HEK293 (cell line): Measurements from ENCODE around the gene IFI27L2.

ENCODE experiments used
- CTCF ChIP-seq: fragments of 450-650 bp; formaldehyde crosslinking; IDR thresholded peaks from 2 replicates; pipeline ENCODE4 v1.5.1; 2016; ENCODE audit warnings: missing biosample characterization, missing genetic modification characterization
- MEIS1 ChIP-seq: sonication (generic); formaldehyde crosslinking; IDR thresholded peaks from 2 replicates; pipeline ENCODE4 v1.8.1; 2022; ENCODE audit warnings: missing genetic modification reagents, mild to moderate bottlenecking, borderline replicate concordance
- OSR2 ChIP-seq: fragments of 450-650 bp; formaldehyde crosslinking; IDR thresholded peaks from 2 replicates; pipeline ENCODE4 v1.5.1; 2016; ENCODE audit warnings: missing biosample characterization, missing genetic modification characterization
- PATZ1 ChIP-seq: fragments of 450-650 bp; formaldehyde crosslinking; IDR thresholded peaks from 2 replicates; pipeline ENCODE4 v1.5.1; 2016; ENCODE audit warnings: missing biosample characterization, missing genetic modification characterization
- PRDM10 ChIP-seq: fragments of 450-650 bp; formaldehyde crosslinking; IDR thresholded peaks from 2 replicates; pipeline ENCODE4 v1.5.1; 2016; ENCODE audit warnings: missing biosample characterization, missing genetic modification characterization
- REST ChIP-seq: fragments of 450-650 bp; formaldehyde crosslinking; IDR thresholded peaks from 2 replicates; pipeline ENCODE4 v1.5.1; 2016; ENCODE audit warnings: missing biosample characterization, missing genetic modification characterization
- TCF7L2 ChIP-seq: IDR thresholded peaks from 2 replicates; pipeline ENCODE4 v1.6.1; 2011; ENCODE audit warnings: low read depth, mild to moderate bottlenecking, inconsistent platforms, low read length, moderate library complexity, borderline replicate concordance
- YY1 ChIP-seq: fragments of 450-650 bp; formaldehyde crosslinking; IDR thresholded peaks from 2 replicates; pipeline ENCODE4 v1.5.1; 2018; ENCODE audit warnings: missing biosample characterization, missing genetic modification characterization
- ZFP3 ChIP-seq: fragments of 450-650 bp; formaldehyde crosslinking; IDR thresholded peaks from 2 replicates; pipeline ENCODE4 v1.5.1; 2016; ENCODE audit warnings: low read depth, missing biosample characterization, missing genetic modification characterization
- ZNF121 ChIP-seq: fragments of 450-650 bp; formaldehyde crosslinking; IDR thresholded peaks from 2 replicates; pipeline ENCODE4 v1.5.1; 2016; ENCODE audit warnings: missing biosample characterization, missing genetic modification characterization
- ZNF24 ChIP-seq: fragments of 450-650 bp; formaldehyde crosslinking; IDR thresholded peaks from 2 replicates; pipeline ENCODE4 v1.5.1; 2016; ENCODE audit warnings: missing biosample characterization, missing genetic modification characterization
- ZNF362 ChIP-seq: fragments of 450-650 bp; formaldehyde crosslinking; IDR thresholded peaks from 2 replicates; pipeline ENCODE4 v1.5.1; 2016; ENCODE audit warnings: missing biosample characterization, missing genetic modification characterization
- ZNF629 ChIP-seq: fragments of 450-650 bp; formaldehyde crosslinking; IDR thresholded peaks from 2 replicates; pipeline ENCODE4 v1.5.1; 2017; ENCODE audit warnings: missing biosample characterization, missing genetic modification characterization
- ZNF639 ChIP-seq: fragments of 450-650 bp; formaldehyde crosslinking; IDR thresholded peaks from 2 replicates; pipeline ENCODE4 v1.5.1; 2016; ENCODE audit warnings: missing biosample characterization, missing genetic modification characterization

GRCh38 chr14:94116701-94117100 lies 12.7 kb downstream of the IFI27L2 start:
- TF ChIP-seq PATZ1 (tag by site-specific recombination) (no peak), YY1 (no peak), CTCF (tag by site-specific recombination) (no peak), MEIS1 (CRISPR knock-in tag) (no peak), TCF7L2 (no peak), OSR2 (tag by site-specific recombination) (no peak), PRDM10 (tag by site-specific recombination) (no peak), ZNF639 (no peak), ZNF629 (tag by site-specific recombination) (no peak), ZNF362 (tag by site-specific recombination) (no peak), ZNF24 (no peak), ZNF121 (tag by site-specific recombination) (no peak), REST (no peak), ZFP3 (tag by site-specific recombination) (no peak)
